ENCODE results near the gene RANBP3. TPM values are rescaled to one million over a fixed set of nuclear protein-coding genes. Genes with fewer than 3 reads are reported as not detected.
A peak's percentile ranks its signal among the peaks of the same experiment; 100 is the strongest.

RANBP3 gene
- total and polyA plus RNA-seq, 7 experiments from 2014 or later: 7.0 to 104 (median 92.0) TPM

DNA sequence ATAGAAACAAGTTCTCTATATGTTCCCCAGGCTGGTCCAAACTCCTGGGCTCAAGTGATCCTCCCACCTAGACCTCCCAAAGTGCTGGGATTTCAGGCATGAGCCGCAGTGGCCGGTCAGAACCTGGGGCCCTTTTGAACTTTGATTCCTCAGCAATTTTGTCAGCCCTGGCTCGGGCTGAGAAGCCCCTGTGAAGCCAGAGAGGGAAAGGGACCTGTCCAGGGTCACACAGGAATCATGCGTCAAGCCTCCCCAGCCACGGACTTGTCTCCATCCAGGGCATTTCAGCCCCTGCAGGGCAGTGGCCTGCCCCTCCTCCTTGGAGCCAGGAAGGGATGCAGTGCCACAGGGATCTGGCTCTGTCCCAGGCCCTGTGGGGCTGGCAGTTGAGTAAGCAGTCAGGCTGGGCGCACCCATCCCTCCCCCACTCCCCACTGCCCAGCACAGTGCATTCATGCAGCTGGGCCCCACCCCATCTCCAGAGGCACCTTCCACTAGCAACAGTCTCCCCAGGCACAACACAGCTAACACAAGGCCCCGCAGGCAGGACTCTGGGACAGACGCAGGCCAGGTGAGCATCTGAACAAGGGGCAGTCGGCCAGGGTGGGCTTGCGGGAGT lies 64.1 kb downstream of the RANBP3 start, which contains the start of gene CAPS:
Gene CAPS (plus strand): TSS at position 516 of the 619 bp plus-strand sequence. CDS start 153 bp downstream, outside the sequence.
- Mint-ChIP-seq H3K36me3 (peaks cover 0 to 4% (median 0%) of the 10 kb centered on the region in 5 donors), H3K9me3 (no peaks in the 10 kb centered on the region), H3K27me3 (no peaks in the 10 kb centered on the region), H3K4me3 (no peak within 1 kb of the TSS), H3K27ac (peak within 1 kb of the TSS in 2 of 9 donors; percentile 43 to 47), H3K4me1 (no peaks in the 10 kb centered on the region)
- intact Hi-C loops (cut with micrococcal nuclease): no loop called here
- CTCF ChIA-PET: no interaction called here
- no peak for DNase-seq
- Histone ChIP-seq H3K27me3 (ENCODE audit: control insufficient read depth in 2 of 2, insufficient read depth in 2 of 2, low read length in 2 of 2) (no peaks in the 10 kb centered on the region), H3K27ac (ENCODE audit: low read depth, low read length) (no peak within 1 kb of the TSS), H3K36me3 (ENCODE audit: control insufficient read depth in 2 of 3, insufficient read depth in 3 of 3, low read length in 3 of 3) (peaks cover 3 to 67% (median 5%) of the 10 kb centered on the region in 3 experiments), H3K4me3 (ENCODE audit: low read length) (no peak within 1 kb of the TSS), H3K9me3 (ENCODE audit: control insufficient read depth in 2 of 3, low read length in 3 of 3) (no peaks in the 10 kb centered on the region), H3K4me1 (ENCODE audit: control insufficient read depth in 2 of 2, insufficient read depth in 2 of 2, low read length in 2 of 2) (no peaks in the 10 kb centered on the region)
- no peak for ATAC-seq
- POLR2A ChIA-PET: interaction anchor here (1.8 kb wide), 1 partner anchor 8 kb away, joined by 4 read pairs; no protein-coding TSS in a partner anchor

- no peaks in the 10 kb centered on the region for H3K9me3 Mint-ChIP-seq
- DNase-seq (no peak), ATAC-seq (no peak)
- H3K4me1 Mint-ChIP-seq: peaks cover 2 to 13% (median 6%) of the 10 kb centered on the region in 7 donors
- no peak overlapping the region for H3K27ac Mint-ChIP-seq
- H3K27me3 Mint-ChIP-seq: no peaks in the 10 kb centered on the region
- Histone ChIP-seq H3K4me3 (ENCODE audit: low read length) (no peak overlapping the region), H3K36me3 (ENCODE audit: control insufficient read depth in 2 of 3, insufficient read depth in 3 of 3, low read length in 3 of 3) (peaks cover 0 to 45% (median 5%) of the 10 kb centered on the region in 3 experiments), H3K27me3 (ENCODE audit: control insufficient read depth in 2 of 2, insufficient read depth in 2 of 2, low read length in 2 of 2) (no peaks in the 10 kb centered on the region), H3K27ac (ENCODE audit: low read depth, low read length) (no peak overlapping the region), H3K4me1 (ENCODE audit: control insufficient read depth in 2 of 2, insufficient read depth in 2 of 2, low read length in 2 of 2) (peaks cover 0 to under 1% of the 10 kb centered on the region in 2 donors), H3K9me3 (ENCODE audit: control insufficient read depth in 2 of 3, low read length in 3 of 3) (no peaks in the 10 kb centered on the region)
- POLR2A ChIA-PET: interaction anchor here (0.7 kb wide), 1 partner anchor 12 kb away, joined by 5 read pairs; no protein-coding TSS in a partner anchor
- intact Hi-C loops (cut with micrococcal nuclease): no loop called here
- peaks cover 0 to 4% (median 3%) of the 10 kb centered on the region in 5 donors for H3K36me3 Mint-ChIP-seq
- H3K4me3 Mint-ChIP-seq: no peak overlapping the region
- CTCF ChIA-PET: no interaction called here
Measured at GRCh38 chr19:5911366-5911765, 66.6 kb downstream of the RANBP3 start.

DNA sequence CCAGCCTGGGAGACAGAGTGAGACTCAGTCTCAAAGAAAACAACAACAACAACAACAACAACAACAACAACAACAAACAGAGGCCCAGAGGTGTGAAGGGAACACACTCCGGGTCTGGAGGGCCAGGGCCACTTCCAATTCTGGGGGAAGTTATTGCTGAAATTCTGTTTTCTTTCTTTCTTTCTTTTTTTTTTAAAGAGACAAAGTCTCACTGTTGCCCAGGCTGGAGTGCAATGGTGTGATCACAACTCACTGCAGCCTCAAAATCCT lies 67.4 kb downstream of the RANBP3 start:
- no peaks in the 10 kb centered on the region for H3K9me3 ChIP-seq (ENCODE audit: control insufficient read depth in 2 of 3, low read length in 3 of 3)
- no peaks in the 10 kb centered on the region for H3K27me3 Mint-ChIP-seq
- DNase-seq (no peak), ATAC-seq (no peak)
- no peak overlapping the region for H3K4me3 ChIP-seq (ENCODE audit: low read length)
- no peak overlapping the region for H3K27ac ChIP-seq (ENCODE audit: low read depth, low read length)
- no peak overlapping the region for H3K4me3 Mint-ChIP-seq
- peaks cover 0 to 37% (median 5%) of the 10 kb centered on the region in 3 experiments for H3K36me3 ChIP-seq (ENCODE audit: control insufficient read depth in 2 of 3, insufficient read depth in 3 of 3, low read length in 3 of 3)
- H3K9me3 Mint-ChIP-seq: no peaks in the 10 kb centered on the region
- ChIA-PET CTCF (no interaction called here), POLR2A (no interaction called here)
- H3K27me3 ChIP-seq (ENCODE audit: control insufficient read depth in 2 of 2, insufficient read depth in 2 of 2, low read length in 2 of 2): no peaks in the 10 kb centered on the region
- H3K4me1 ChIP-seq (ENCODE audit: control insufficient read depth in 2 of 2, insufficient read depth in 2 of 2, low read length in 2 of 2): peaks cover 4 to 9% of the 10 kb centered on the region in 2 donors
- H3K4me1 Mint-ChIP-seq: peaks cover 6 to 20% (median 11%) of the 10 kb centered on the region in 7 donors
- intact Hi-C loops (cut with micrococcal nuclease): no loop called here
- peak overlapping the region in 1 of 9 donors; percentile 32 for H3K27ac Mint-ChIP-seq
- peaks cover 0 to 4% (median 4%) of the 10 kb centered on the region in 5 donors for H3K36me3 Mint-ChIP-seq

- H3K9me3 Mint-ChIP-seq: no peaks in the 10 kb centered on the region
- intact Hi-C loops (cut with micrococcal nuclease): loop anchor here in 1 of 2 donors (10.0 kb wide), 1 partner anchor 1156 kb away; the partner anchor contains the start of gene ZNF557
- H3K4me3 Mint-ChIP-seq: no peak overlapping the region
- H3K27ac Mint-ChIP-seq: peak overlapping the region in 1 of 9 donors; percentile 85
- no peaks in the 10 kb centered on the region for H3K9me3 ChIP-seq (ENCODE audit: control insufficient read depth in 2 of 3, low read length in 3 of 3)
- peaks cover 0 to 4% (median 4%) of the 10 kb centered on the region in 5 donors for H3K36me3 Mint-ChIP-seq
- ATAC-seq (no peak), DNase-seq (no peak)
- H3K27ac ChIP-seq (ENCODE audit: low read depth, low read length): no peak overlapping the region
- peaks cover 0 to 23% (median 5%) of the 10 kb centered on the region in 3 experiments for H3K36me3 ChIP-seq (ENCODE audit: control insufficient read depth in 2 of 3, insufficient read depth in 3 of 3, low read length in 3 of 3)
- H3K27me3 Mint-ChIP-seq: no peaks in the 10 kb centered on the region
- H3K4me1 Mint-ChIP-seq: peaks cover 6 to 27% (median 11%) of the 10 kb centered on the region in 7 donors
- H3K27me3 ChIP-seq (ENCODE audit: control insufficient read depth in 2 of 2, insufficient read depth in 2 of 2, low read length in 2 of 2): no peaks in the 10 kb centered on the region
- H3K4me3 ChIP-seq (ENCODE audit: low read length): no peak overlapping the region
- POLR2A ChIA-PET: no interaction called here
- CTCF ChIA-PET: no interaction called here
- peaks cover 10 to 11% of the 10 kb centered on the region in 2 donors for H3K4me1 ChIP-seq (ENCODE audit: control insufficient read depth in 2 of 2, insufficient read depth in 2 of 2, low read length in 2 of 2)
Measured at GRCh38 chr19:5908773-5909442, 69.0 kb downstream of the RANBP3 start.

DNA sequence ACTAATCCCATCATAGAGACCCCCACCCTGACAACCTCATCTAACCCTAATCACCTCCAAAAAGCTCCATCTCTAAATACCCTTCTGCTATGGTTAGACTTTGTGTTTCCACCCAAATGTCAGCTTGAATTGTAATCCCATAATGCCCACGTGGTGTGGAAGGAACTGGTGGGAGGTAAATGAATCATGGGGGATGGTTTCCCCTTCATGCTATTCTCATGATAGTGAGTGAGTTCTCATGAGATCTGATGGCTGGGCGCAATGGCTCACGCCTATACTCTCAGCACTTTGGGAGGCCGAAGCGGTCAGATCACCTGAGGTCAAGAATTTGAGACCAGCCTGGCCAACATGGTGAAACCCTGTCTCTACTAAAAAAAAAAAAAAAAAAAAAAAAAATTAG lies 70.7 kb downstream of the RANBP3 start:
- H3K36me3 Mint-ChIP-seq: peaks cover 3 to 6% (median 4%) of the 10 kb centered on the region in 5 donors
- DNase-seq (peak in 1 of 9 donors; percentile 36), ATAC-seq (no peak)
- peak overlapping the region in 9 of 10 donors; percentile 9 to 61 (median 43) for H3K4me3 Mint-ChIP-seq
- H3K9me3 Mint-ChIP-seq: no peaks in the 10 kb centered on the region
- peaks cover 0 to 28% (median 5%) of the 10 kb centered on the region in 3 experiments for H3K36me3 ChIP-seq (ENCODE audit: control insufficient read depth in 2 of 3, insufficient read depth in 3 of 3, low read length in 3 of 3)
- intact Hi-C loops (cut with micrococcal nuclease): loop anchor here in 1 of 2 donors (10.0 kb wide), 1 partner anchor 1158 kb away; the partner anchor contains the start of gene ZNF557
- H3K4me1 ChIP-seq (ENCODE audit: control insufficient read depth in 2 of 2, insufficient read depth in 2 of 2, low read length in 2 of 2): peaks cover 18% of the 10 kb centered on the region in 2 donors
- no peaks in the 10 kb centered on the region for H3K27me3 ChIP-seq (ENCODE audit: control insufficient read depth in 2 of 2, insufficient read depth in 2 of 2, low read length in 2 of 2)
- ChIA-PET POLR2A (interaction anchor here (6.0 kb wide), 1 partner anchor 54 kb away, joined by 48 read pairs; no protein-coding TSS in a partner anchor), CTCF (no interaction called here)
- peaks cover 14 to 36% (median 18%) of the 10 kb centered on the region in 7 donors for H3K4me1 Mint-ChIP-seq
- no peaks in the 10 kb centered on the region for H3K9me3 ChIP-seq (ENCODE audit: control insufficient read depth in 2 of 3, low read length in 3 of 3)
- peak overlapping the region in 4 of 9 donors; percentile 25 to 77 (median 38) for H3K27ac Mint-ChIP-seq
- H3K27ac ChIP-seq (ENCODE audit: low read depth, low read length): no peak overlapping the region
- no peaks in the 10 kb centered on the region for H3K27me3 Mint-ChIP-seq
- H3K4me3 ChIP-seq (ENCODE audit: low read length): no peak overlapping the region

DNA sequence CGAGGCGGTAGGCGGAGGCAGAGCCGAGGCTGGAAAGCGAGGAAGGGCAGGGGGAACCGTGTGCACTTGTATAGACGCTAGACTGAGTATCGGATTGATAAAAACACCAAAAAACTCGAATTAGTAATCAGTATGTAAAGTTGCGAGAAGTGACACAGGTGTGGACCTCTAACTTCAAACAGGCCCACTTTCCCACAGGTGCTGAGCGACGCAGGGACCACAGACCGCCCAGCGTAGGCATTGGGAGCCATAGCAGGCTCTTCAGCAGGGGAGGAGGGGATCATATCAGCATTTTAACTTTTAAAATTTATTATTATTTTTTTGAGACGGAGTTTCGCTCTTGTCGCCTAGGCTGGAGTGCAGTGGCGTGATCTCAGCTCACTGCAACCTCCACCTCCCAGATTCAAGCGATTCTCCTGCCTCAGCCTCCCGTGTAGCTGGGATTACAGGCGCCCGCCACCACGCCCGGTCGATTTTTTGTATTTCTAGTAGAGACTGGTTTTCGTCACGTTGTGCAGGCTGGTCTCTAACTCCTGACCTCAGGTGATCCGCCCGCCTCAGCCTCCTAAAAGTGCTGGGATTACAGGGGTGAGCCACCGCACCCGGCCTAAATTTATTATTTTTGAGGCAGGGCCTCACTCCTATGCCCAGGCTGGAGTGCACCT lies 72.7 kb downstream of the RANBP3 start:
- intact Hi-C loops (cut with micrococcal nuclease): loop anchor here (2.0 to 10.0 kb wide), 7 partner anchors 46 to 1630 kb away; partner anchors contain the start of genes GPR108 (in 1 of the 2), KHSRP (in 1 of the 2), PNPLA6 (in 1 of the 2) and ZNF557 (in 1 of the 2)
- ATAC-seq (no peak), DNase-seq (peak in 1 of 9 donors; percentile 37)
- peaks cover 3 to 8% (median 4%) of the 10 kb centered on the region in 5 donors for H3K36me3 Mint-ChIP-seq
- H3K27ac ChIP-seq (ENCODE audit: low read depth, low read length): peak overlapping the region; percentile 84
- H3K4me1 ChIP-seq (ENCODE audit: control insufficient read depth in 2 of 2, insufficient read depth in 2 of 2, low read length in 2 of 2): peaks cover 18 to 19% of the 10 kb centered on the region in 2 donors
- peak overlapping the region; percentile 49 to 100 (median 88) for H3K27ac Mint-ChIP-seq
- H3K4me3 Mint-ChIP-seq: peak overlapping the region; percentile 89 to 99 (median 96)
- H3K9me3 Mint-ChIP-seq: no peaks in the 10 kb centered on the region
- H3K36me3 ChIP-seq (ENCODE audit: control insufficient read depth in 2 of 3, insufficient read depth in 3 of 3, low read length in 3 of 3): peaks cover 0 to 23% (median 4%) of the 10 kb centered on the region in 3 experiments
- H3K27me3 Mint-ChIP-seq: no peaks in the 10 kb centered on the region
- no peaks in the 10 kb centered on the region for H3K9me3 ChIP-seq (ENCODE audit: control insufficient read depth in 2 of 3, low read length in 3 of 3)
- ChIA-PET POLR2A (interaction anchor here (0.8 to 6.0 kb wide), 8 partner anchors 9 to 101 kb away, joined by 3 to 48 read pairs (median 12); partner anchors contain the start of gene CAPS), CTCF (interaction anchor here (0.7 to 2.1 kb wide), 4 partner anchors 46 to 101 kb away, joined by 3 to 5 read pairs (median 3); no protein-coding TSS in a partner anchor)
- H3K4me3 ChIP-seq (ENCODE audit: low read length): peak overlapping the region; percentile 89
- no peaks in the 10 kb centered on the region for H3K27me3 ChIP-seq (ENCODE audit: control insufficient read depth in 2 of 2, insufficient read depth in 2 of 2, low read length in 2 of 2)
- H3K4me1 Mint-ChIP-seq: peaks cover 21 to 48% (median 26%) of the 10 kb centered on the region in 7 donors

Measured in naive thymus-derived CD4-positive, alpha-beta T cell (primary cell).